Erythroblast (primary cell): ENCODE results near the gene IMMP2L.

Source experiments
- GATA1 ChIP-seq: IDR thresholded peaks from 2 replicates; pipeline ENCODE4 v1.6.1; 2011; ENCODE audit warnings: low read depth, mild to moderate bottlenecking, control low read depth, low read length, moderate library complexity
- POLR2A ChIP-seq: IDR thresholded peaks from 2 replicates; pipeline ENCODE4 v1.6.1; 2011; ENCODE audit warnings: mild to moderate bottlenecking, low read length

DNA sequence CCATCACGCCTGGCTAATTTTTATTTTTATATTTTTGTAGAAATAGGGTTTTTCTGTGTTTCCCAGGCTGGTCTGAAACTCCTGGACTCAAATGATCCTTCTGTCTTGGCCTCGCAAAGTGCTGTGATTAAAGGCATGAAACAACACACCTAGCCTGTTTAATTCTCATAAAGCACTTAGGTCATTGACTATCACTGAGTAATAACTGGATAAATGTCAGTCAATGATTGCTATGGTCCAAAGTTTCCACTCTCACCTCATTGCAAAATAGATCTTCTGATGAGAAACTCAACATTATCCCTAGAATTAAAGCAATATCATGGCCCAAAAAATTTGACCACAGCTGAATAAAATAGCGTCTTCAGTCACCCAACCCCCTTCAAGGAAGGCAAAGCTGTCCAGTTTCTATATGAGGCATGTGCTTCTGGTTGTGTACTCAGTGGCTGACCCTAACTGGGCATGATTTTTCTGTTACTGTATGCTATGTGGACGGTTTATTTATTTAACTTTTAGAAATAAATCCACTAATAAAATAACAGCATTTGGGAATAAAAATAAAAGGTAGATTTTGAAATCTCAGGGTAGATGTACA is 557.9 kb downstream of the IMMP2L start:
- no peak for TF ChIP-seq POLR2A
- TF ChIP-seq GATA1: no peak
